ENCODE results near the gene GALNT18. TPM values are rescaled to one million over a fixed set of nuclear protein-coding genes. Genes with fewer than 3 reads are reported as not detected.

The GALNT18 gene
- total RNA-seq, 1 experiment from 2014 or later: 1.7 TPM

- H3K27me3 Mint-ChIP-seq (ENCODE audit: low read depth): peaks cover 4% of the 10 kb centered on the region
- Histone ChIP-seq H3K23me2 (ENCODE audit: insufficient read length, low read depth, low read length, poor library complexity, severe bottlenecking) (no peaks in the 10 kb centered on the region), H2BK20ac (ENCODE audit: low read depth, low read length, poor library complexity, severe bottlenecking) (no peak overlapping the region), H3K23ac (ENCODE audit: insufficient read length, low read depth, low read length) (no peak overlapping the region), H2AFZ (ENCODE audit: low read length) (no peak overlapping the region), H2AK5ac (ENCODE audit: insufficient read length, low read length) (no peak overlapping the region), H3K27ac (ENCODE audit: insufficient read length, low read depth, low read length) (no peak overlapping the region), H4K91ac (ENCODE audit: insufficient read length, low read depth, low read length) (no peak overlapping the region), H3K4ac (ENCODE audit: low read depth, low read length) (no peak overlapping the region), H3K9me3 (ENCODE audit: control insufficient read depth, low read depth, low read length) (no peaks in the 10 kb centered on the region), H3K4me2 (ENCODE audit: insufficient read depth, insufficient read length, low read length) (no peak overlapping the region), H4K20me1 (ENCODE audit: control insufficient read depth, insufficient read depth, insufficient read length) (no peaks in the 10 kb centered on the region), H3K9ac (ENCODE audit: extremely low read depth, insufficient read length, low read length) (no peak overlapping the region), H3K14ac (ENCODE audit: insufficient read depth, low read length) (no peak overlapping the region), H2BK120ac (ENCODE audit: low read depth, low read length, poor library complexity, severe bottlenecking) (no peak overlapping the region), H3K56ac (ENCODE audit: insufficient read length, low read depth, low read length) (no peak overlapping the region), H3K27me3 (ENCODE audit: insufficient read depth, low read length) (no peaks in the 10 kb centered on the region), H4K8ac (replicated peaks; ENCODE audit: insufficient read length, low read depth, low read length) (no peak overlapping the region), H2BK12ac (ENCODE audit: insufficient read length, low read depth, low read length) (no peak overlapping the region), H3K79me2 (ENCODE audit: insufficient read depth, low read length) (no peaks in the 10 kb centered on the region), H2BK15ac (ENCODE audit: low read depth, low read length) (no peak overlapping the region), H3T11ph (ENCODE audit: low read length) (no peak overlapping the region), H2BK5ac (ENCODE audit: insufficient read length, low read length) (no peak overlapping the region), H3K79me1 (ENCODE audit: insufficient read depth, low read depth, low read length, poor library complexity, severe bottlenecking) (no peaks in the 10 kb centered on the region), H3K18ac (ENCODE audit: insufficient read length, low read depth, low read length) (no peak overlapping the region), H4K5ac (ENCODE audit: insufficient read length, low read depth, low read length) (no peak overlapping the region), H3K4me1 (ENCODE audit: insufficient read depth, low read length) (no peaks in the 10 kb centered on the region)
- no peak overlapping the region for H3K4me3 Mint-ChIP-seq
- H3K9me3 Mint-ChIP-seq: no peaks in the 10 kb centered on the region
- DNase-seq: no peak
- no CpG with 5 or more reads among the region's 12 CpGs for WGBS (ENCODE audit: extremely low coverage, insufficient read length, low lambda C conversion rate)
- H3K27ac Mint-ChIP-seq: peak overlapping the region in 1 of 3 experiments; percentile 22; a peak in 1 of 7 replicates
- no peaks in the 10 kb centered on the region for H3K36me3 Mint-ChIP-seq (ENCODE audit: insufficient read depth in 1 of 3, low read depth in 3 of 3)
- TF ChIP-seq, protein P1, sequence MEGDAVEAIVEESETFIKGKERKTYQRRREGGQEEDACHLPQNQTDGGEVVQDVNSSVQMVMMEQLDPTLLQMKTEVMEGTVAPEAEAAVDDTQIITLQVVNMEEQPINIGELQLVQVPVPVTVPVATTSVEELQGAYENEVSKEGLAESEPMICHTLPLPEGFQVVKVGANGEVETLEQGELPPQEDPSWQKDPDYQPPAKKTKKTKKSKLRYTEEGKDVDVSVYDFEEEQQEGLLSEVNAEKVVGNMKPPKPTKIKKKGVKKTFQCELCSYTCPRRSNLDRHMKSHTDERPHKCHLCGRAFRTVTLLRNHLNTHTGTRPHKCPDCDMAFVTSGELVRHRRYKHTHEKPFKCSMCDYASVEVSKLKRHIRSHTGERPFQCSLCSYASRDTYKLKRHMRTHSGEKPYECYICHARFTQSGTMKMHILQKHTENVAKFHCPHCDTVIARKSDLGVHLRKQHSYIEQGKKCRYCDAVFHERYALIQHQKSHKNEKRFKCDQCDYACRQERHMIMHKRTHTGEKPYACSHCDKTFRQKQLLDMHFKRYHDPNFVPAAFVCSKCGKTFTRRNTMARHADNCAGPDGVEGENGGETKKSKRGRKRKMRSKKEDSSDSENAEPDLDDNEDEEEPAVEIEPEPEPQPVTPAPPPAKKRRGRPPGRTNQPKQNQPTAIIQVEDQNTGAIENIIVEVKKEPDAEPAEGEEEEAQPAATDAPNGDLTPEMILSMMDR (conservative IDR thresholded peaks at IDR 0.05): no peak
- H3K4me1 Mint-ChIP-seq: peaks cover 4 to 6% of the 10 kb centered on the region in 2 experiments; a peak in 3 of 4 replicates
Measured at GRCh38 chr11:11538277-11538960, 83.4 kb downstream of the GALNT18 start.
